ENCODE results near the gene LIME1. TPM values are rescaled to one million over a fixed set of nuclear protein-coding genes. Genes with fewer than 3 reads are reported as not detected.

Gene LIME1
- total RNA-seq, 1 donor from 2014 or later: 10.2 TPM

- ChIA-PET CTCF (no interaction called here), POLR2A (interaction anchor here (0.6 kb wide), 1 partner anchor 93 kb away, joined by 4 read pairs; no protein-coding TSS in a partner anchor)
- intact Hi-C loops (cut with micrococcal nuclease): loop anchor here (10.0 kb wide), 1 partner anchor 80 kb away; the partner anchor contains the start of genes RTEL1 and STMN3
- Mint-ChIP-seq H3K27ac (no peak overlapping the region), H3K27me3 (no peaks in the 10 kb centered on the region), H3K4me3 (no peak overlapping the region), H3K9me3 (no peaks in the 10 kb centered on the region), H3K36me3 (ENCODE audit: low read depth) (peaks cover 27% of the 10 kb centered on the region), H3K4me1 (peaks cover 28% of the 10 kb centered on the region)
- no peak for TF ChIP-seq CTCF (IDR thresholded peaks at IDR 0.05)
- ATAC-seq (ENCODE audit: low read depth) (no peak), DNase-seq (no peak)
Observed at GRCh38 chr20:63734111-63734945, 2.1 kb upstream of the LIME1 start.

- TF ChIP-seq CTCF (IDR thresholded peaks at IDR 0.05): no peak
- POLR2A ChIA-PET: interaction anchor here (0.9 to 3.0 kb wide), 4 partner anchors 27 to 161 kb away, joined by 3 to 36 read pairs (median 7); partner anchors contain the start of genes ARFRP1, HELZ2 and ZGPAT
- H3K9me3 Mint-ChIP-seq: no peaks in the 10 kb centered on the region
- peaks cover 28% of the 10 kb centered on the region for H3K4me1 Mint-ChIP-seq
- DNase-seq (no peak), ATAC-seq (ENCODE audit: low read depth) (no peak)
- no peak overlapping the region for H3K4me3 Mint-ChIP-seq
- no peak overlapping the region for H3K27ac Mint-ChIP-seq
- CTCF ChIA-PET: no interaction called here
- intact Hi-C loops (cut with micrococcal nuclease): loop anchor here (5.0 to 10.0 kb wide), 5 partner anchors 38 to 198 kb away; partner anchors contain the start of genes FNDC11, GMEB2, PTK6 and RTEL1
- no peaks in the 10 kb centered on the region for H3K27me3 Mint-ChIP-seq
- peaks cover 23% of the 10 kb centered on the region for H3K36me3 Mint-ChIP-seq (ENCODE audit: low read depth)
Observed at GRCh38 chr20:63734946-63735858, 1.3 kb upstream of the LIME1 start.

GRCh38 chr20:63736893-63737694 lies 630 bp downstream of the LIME1 start:
- peak overlapping the region; percentile 73 for H3K4me3 Mint-ChIP-seq
- peaks cover 30% of the 10 kb centered on the region for H3K4me1 Mint-ChIP-seq
- ATAC-seq (ENCODE audit: low read depth) (peak; percentile 14), DNase-seq (peak; percentile 58)
- ChIA-PET CTCF (interaction anchor here (1.0 to 1.6 kb wide), 3 partner anchors 30 to 95 kb away, joined by 3 to 8 read pairs (median 3); partner anchors contain the start of genes ARFRP1 and ZGPAT), POLR2A (interaction anchor here (0.8 to 3.0 kb wide), 8 partner anchors 29 to 342 kb away, joined by 3 to 36 read pairs (median 5); partner anchors contain the start of genes ARFRP1, GMEB2, PPDPF and RGS19)
- TF ChIP-seq CTCF (IDR thresholded peaks at IDR 0.05): no peak
- H3K27ac Mint-ChIP-seq: peak overlapping the region; percentile 77
- intact Hi-C loops (cut with micrococcal nuclease): loop anchor here (1.0 to 10.0 kb wide), 6 partner anchors 40 to 200 kb away; partner anchors contain the start of genes FNDC11, GMEB2, PTK6 and RTEL1
- peaks cover 23% of the 10 kb centered on the region for H3K36me3 Mint-ChIP-seq (ENCODE audit: low read depth)
- H3K27me3 Mint-ChIP-seq: no peaks in the 10 kb centered on the region
- H3K9me3 Mint-ChIP-seq: no peaks in the 10 kb centered on the region

GRCh38 chr20:63737695-63737944 lies 1.2 kb downstream of the LIME1 start:
- Mint-ChIP-seq H3K9me3 (no peaks in the 10 kb centered on the region), H3K36me3 (ENCODE audit: low read depth) (peaks cover 23% of the 10 kb centered on the region), H3K4me1 (peaks cover 30% of the 10 kb centered on the region), H3K27ac (no peak overlapping the region), H3K4me3 (no peak overlapping the region), H3K27me3 (no peaks in the 10 kb centered on the region)
- ChIA-PET POLR2A (interaction anchor here (0.8 to 3.0 kb wide), 6 partner anchors 30 to 215 kb away, joined by 3 to 36 read pairs (median 6); partner anchors contain the start of genes ARFRP1, GMEB2, RTEL1 and TPD52L2), CTCF (interaction anchor here (1.2 to 1.6 kb wide), 2 partner anchors 30 to 96 kb away, joined by 3 to 8 read pairs; partner anchors contain the start of genes ARFRP1 and ZGPAT)
- no peak for DNase-seq
- peak; percentile 1 for ATAC-seq (ENCODE audit: low read depth)
- intact Hi-C loops (cut with micrococcal nuclease): loop anchor here (1.0 to 10.0 kb wide), 6 partner anchors 40 to 200 kb away; partner anchors contain the start of genes FNDC11, GMEB2, PTK6 and RTEL1
- TF ChIP-seq CTCF (IDR thresholded peaks at IDR 0.05): no peak
